Rectal smooth muscle tissue (tissue), 1 donor: ENCODE results near the gene CLDN22.

Experiments used
- H3K27ac ChIP-seq: one replicate; pipeline ENCODE4 v1.7.0; 2013; ENCODE audit warnings: low read depth, low read length, inconsistent platforms
- H3K27me3 ChIP-seq: one replicate; pipeline ENCODE4 v1.7.0; 2013; ENCODE audit warnings: low read length; ENCODE audit not compliant: control insufficient read depth, insufficient read depth
- H3K36me3 ChIP-seq: one replicate; pipeline ENCODE4 v1.7.0; 2013; ENCODE audit warnings: low read length; ENCODE audit not compliant: control insufficient read depth, insufficient read depth
- H3K4me1 ChIP-seq: one replicate; pipeline ENCODE4 v1.7.0; 2013; ENCODE audit warnings: low read length; ENCODE audit not compliant: control insufficient read depth, insufficient read depth
- H3K4me3 ChIP-seq: one replicate; pipeline ENCODE4 v1.7.0; 2013; ENCODE audit warnings: low read length
- H3K9ac ChIP-seq: one replicate; pipeline ENCODE4 v1.7.0; 2013; ENCODE audit warnings: low read length

Gene CLDN22

DNA sequence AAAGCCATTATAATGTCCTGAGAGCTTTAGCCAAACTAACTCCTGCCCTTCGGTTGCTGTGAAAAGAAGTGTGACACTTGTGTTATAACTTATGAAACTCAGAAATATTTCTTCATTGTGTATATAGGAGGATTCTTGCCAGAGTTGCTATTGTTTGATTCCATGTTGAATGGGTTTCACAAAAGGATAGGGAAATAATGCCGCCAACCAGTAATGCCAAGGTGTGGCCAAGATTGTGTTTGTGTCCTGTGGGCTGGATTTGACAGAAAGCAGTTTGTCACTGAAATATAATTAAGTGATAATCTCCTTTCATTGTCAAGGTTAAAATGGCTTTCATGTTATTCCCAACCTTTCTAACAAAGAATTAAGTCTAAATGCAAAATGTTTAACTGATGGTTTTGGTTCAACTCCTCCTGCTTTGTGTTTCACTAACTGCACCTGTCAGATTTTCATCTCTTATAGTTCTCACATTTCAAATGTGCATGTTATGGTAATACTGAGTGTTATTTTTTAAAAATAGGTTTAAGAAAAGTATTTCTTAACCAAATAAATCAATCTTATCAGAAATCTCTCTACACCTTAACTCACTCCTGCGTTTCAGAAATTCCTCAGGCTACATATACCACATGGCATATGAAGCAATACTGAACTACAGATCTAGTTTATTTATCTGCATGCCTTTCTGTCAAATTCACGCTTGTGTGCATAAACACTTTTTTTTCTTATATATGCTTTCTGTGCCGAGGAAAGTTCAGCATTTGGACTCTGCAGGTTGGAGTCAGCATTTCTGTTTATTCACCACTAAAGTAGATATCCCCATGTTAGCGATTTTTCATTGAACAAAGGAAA lies at the start of gene CLDN22:
TSS of gene CLDN22 (minus strand) at position 66 of the 849 bp plus-strand sequence. CDS start at position 8, 58 bp downstream.
- H3K27me3 ChIP-seq = no peaks in the 10 kb centered on the region
- peaks cover 3% of the 10 kb centered on the region for H3K36me3 ChIP-seq
- no peaks in the 10 kb centered on the region for H3K4me1 ChIP-seq
- no peak within 1 kb of the TSS for H3K4me3 ChIP-seq
- H3K27ac ChIP-seq = no peak within 1 kb of the TSS
- H3K9ac ChIP-seq = no peak within 1 kb of the TSS

DNA sequence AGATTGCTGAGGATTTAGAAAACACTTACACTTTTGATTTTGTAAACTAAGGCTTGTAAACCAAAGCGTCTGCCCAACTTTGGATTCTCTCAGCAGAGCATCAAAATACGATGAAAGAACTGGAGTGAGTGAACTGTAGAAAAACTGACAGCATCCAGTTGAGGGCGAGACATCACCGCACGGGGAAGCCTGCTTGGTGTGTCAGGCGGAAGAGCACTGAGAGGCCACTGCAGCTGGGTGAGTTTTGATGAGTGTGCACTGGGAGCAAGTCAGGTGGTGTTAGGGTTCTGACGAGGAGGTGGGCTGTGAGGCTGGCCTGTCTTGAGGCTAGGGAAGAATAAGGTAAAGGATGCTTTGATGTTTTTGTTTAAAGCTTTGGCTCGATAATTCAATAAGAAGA lies 49.0 kb upstream of the CLDN22 start:
- Histone ChIP-seq H3K4me3 (no peak overlapping the region), H3K36me3 (no peaks in the 10 kb centered on the region), H3K9ac (no peak overlapping the region), H3K27me3 (no peaks in the 10 kb centered on the region), H3K27ac (no peak overlapping the region), H3K4me1 (no peaks in the 10 kb centered on the region)

DNA sequence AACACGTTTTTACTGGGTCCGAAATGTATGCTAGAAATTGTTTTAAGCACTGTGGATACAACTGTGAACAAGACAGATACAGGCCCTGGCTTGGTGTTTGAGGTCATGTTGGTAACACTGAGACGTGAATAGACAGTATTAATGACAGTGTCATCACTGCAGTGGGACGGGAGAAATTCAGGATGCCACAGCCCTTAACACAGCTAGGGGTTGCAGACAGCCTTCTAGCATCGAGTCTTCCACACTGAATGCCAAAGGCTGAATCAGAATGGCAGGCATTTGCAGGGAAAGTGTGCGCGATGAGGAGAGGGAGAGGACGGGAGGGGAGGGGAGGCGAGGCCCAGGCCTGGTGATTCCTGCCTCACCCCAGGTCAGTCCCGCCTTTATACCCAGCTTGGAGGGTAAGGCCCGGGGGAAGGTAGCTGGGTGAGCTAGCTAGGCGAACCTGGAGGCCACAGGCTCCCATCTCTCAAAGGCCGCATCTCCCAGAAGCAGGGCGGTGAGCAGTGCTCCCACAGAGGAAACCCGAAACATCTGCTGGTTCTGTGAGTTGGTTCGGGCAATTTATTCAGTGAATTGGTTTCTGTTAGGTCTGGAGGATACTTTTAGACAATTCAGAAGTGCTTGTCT lies 46.2 kb upstream of the CLDN22 start:
- no peaks in the 10 kb centered on the region for H3K36me3 ChIP-seq
- H3K4me1 ChIP-seq = no peaks in the 10 kb centered on the region
- H3K4me3 ChIP-seq = no peak overlapping the region
- no peaks in the 10 kb centered on the region for H3K27me3 ChIP-seq
- no peak overlapping the region for H3K27ac ChIP-seq
- H3K9ac ChIP-seq = no peak overlapping the region

DNA sequence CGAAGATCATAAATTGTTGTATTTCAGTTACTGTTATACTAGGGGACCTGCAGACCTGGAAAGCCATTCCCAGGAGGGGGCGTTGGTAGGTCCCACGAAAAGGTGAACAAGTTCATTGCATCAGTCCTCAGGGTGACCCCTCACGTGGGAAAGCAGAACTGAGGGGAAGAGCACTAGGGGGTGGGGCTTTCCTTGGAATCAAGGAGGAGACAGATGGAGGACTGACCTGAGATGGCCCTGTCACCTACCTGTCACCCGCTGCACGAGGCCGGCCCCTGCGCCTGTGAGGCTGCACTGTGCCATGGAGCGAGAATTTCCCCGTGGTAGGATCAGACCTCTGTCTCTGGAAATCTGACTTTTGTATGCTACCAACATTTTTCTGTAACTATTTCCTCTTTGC lies 43.9 kb upstream of the CLDN22 start:
- Histone ChIP-seq H3K36me3 (no peaks in the 10 kb centered on the region), H3K4me3 (no peak overlapping the region), H3K27ac (no peak overlapping the region), H3K9ac (no peak overlapping the region), H3K4me1 (no peaks in the 10 kb centered on the region), H3K27me3 (no peaks in the 10 kb centered on the region)

DNA sequence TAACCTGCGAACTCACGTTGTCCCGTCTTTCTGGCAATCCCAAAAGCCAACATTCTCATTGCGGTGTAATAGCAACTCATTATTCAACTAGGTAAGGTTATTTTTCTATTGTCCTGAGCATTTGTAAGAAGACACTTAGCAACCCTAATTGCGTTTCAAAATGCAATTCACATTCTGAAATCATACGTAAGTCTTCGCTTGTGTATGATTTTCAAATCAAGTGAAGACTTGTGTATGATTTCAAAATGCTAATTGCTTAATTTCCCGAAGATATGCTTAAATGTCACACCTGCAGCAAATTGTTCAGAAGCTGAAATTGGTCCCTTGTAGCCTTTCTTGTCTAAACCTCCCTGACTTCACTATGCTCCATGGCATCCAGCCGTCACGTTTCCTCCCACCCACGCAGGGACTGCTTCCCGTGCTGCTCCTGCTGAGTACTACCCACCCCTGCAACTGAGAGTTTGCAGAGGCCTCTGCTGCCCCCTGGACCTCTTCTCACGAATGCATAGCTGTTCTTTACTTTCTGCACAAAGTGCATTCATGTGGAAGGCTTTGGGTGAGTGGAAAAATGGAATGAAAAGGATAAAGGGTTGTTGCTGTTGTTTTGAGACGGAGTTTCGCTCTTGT lies 43.0 kb upstream of the CLDN22 start:
- Histone ChIP-seq H3K27me3 (no peaks in the 10 kb centered on the region), H3K4me1 (no peaks in the 10 kb centered on the region), H3K9ac (no peak overlapping the region), H3K27ac (no peak overlapping the region), H3K36me3 (no peaks in the 10 kb centered on the region), H3K4me3 (no peak overlapping the region)

DNA sequence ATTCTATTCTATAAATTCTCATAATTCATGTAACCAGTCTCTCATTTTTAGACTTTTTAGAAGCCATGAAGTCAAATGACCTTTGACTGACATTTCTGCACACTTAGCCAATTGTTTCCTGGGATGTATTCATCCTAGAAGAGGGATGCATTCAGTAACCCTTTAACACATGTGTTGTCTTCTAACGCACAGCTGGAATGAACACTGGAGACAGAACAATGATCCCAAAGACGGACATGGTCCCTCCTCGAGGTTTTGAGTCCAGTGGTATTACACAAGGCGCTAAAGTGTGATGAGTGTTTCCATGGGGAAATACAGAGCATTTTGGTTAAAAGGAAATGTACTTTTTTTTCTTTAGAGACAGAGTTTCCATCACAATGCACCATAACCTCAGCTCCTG lies 42.0 kb upstream of the CLDN22 start:
- Histone ChIP-seq H3K27ac (no peak overlapping the region), H3K27me3 (no peaks in the 10 kb centered on the region), H3K4me3 (no peak overlapping the region), H3K36me3 (no peaks in the 10 kb centered on the region), H3K9ac (no peak overlapping the region), H3K4me1 (no peaks in the 10 kb centered on the region)

DNA sequence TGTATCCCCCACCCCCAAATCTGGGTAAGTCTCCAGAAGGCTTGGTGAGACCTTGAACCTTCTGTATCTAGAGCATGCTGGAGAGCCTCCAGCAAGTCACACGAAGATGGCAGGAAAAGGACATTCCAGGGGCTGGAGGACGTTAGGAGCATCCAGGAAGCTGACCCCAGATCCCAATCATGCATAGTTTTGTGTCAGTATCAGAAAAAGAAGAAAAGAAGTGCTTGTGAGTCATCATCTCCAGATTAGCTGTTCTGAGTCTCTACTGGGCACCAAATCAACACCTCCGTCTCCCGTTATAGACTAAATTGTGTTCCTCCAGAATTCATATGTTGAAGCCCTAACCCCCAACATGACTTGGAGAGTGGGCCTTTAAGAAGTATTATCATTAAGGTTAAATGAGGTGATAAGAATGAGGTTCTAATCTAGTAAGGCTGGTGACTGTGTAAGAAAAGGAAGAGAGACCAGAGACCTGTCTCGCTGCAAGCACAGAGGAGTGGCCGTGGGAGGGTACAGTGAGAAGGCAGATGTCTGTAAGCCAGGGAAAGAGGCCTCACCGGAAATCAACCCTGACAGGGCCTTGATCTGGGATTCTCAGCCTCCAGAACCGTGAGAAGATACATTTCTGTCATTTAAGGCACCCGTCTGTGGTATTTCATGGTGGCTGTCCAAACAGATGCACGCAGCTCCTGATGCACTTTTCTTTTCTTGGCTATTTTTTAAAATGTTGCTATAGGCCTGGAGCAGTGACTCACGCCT lies 40.3 kb upstream of the CLDN22 start:
- no peak overlapping the region for H3K4me3 ChIP-seq
- no peaks in the 10 kb centered on the region for H3K4me1 ChIP-seq
- H3K9ac ChIP-seq = no peak overlapping the region
- no peak overlapping the region for H3K27ac ChIP-seq
- H3K27me3 ChIP-seq = no peaks in the 10 kb centered on the region
- no peaks in the 10 kb centered on the region for H3K36me3 ChIP-seq

DNA sequence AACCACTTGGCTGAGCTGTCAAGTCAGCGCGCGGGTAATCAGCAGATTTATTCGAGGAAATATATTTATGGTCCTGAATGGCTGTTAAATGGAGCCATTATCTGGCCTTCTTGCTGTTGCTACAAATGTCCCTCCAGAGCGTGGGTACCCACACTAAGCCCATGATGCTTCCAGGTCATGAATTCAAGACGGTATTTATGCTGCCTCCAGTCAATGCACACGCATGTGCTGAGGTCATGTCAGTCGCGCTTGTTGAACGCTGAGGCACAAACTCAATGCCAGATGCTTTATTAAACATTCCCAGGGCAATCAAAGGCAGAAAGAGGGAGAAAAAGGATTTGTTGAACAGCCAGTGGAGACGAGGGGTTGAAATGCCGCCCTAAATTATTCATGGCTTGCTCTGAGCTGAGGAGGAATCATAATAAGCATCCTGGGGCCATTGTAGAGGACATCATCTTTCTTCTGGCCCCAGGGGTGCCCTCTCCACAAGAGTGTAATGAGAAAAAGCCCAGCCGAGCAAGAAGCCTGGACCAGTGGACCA lies 38.2 kb upstream of the CLDN22 start:
- Histone ChIP-seq H3K27me3 (no peaks in the 10 kb centered on the region), H3K36me3 (no peaks in the 10 kb centered on the region), H3K4me3 (no peak overlapping the region), H3K9ac (no peak overlapping the region), H3K4me1 (no peaks in the 10 kb centered on the region), H3K27ac (no peak overlapping the region)

DNA sequence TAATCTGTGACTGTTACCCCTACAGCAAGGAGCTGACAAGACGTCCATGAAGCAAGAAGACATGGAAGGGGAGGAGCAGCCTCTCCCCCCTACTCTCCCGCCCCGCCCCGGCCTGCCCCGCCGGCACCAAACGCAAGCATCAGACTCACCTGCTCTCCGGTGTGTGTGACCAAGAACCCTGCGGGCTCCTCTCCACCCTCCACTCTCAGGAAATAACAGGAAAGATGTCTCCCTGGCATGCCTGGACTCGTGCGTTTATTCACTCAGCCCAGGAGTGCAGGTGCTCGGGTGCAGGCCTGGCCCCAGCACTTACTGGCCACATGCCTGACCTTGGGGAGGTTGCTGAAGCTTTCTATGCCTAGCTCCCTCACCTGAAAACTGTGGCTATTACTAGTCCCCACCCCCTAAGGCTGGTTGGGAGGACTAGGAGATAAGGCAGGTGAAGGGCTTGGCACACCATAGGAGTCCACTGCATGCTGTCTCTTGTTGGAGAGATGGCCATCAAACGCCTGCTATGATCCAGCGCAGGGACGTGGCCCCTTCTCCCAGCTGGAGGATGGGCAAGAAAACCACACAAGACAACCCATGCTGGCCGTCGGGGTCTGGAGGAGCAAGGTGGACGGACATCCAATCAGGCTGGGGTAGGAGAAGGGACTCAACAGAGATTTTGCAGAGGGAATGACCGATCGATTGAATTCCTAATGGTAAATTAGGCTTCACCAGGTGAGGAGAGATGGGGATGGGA lies 37.0 kb upstream of the CLDN22 start:
- no peak overlapping the region for H3K4me3 ChIP-seq
- no peak overlapping the region for H3K9ac ChIP-seq
- H3K4me1 ChIP-seq = no peaks in the 10 kb centered on the region
- H3K27ac ChIP-seq = no peak overlapping the region
- H3K36me3 ChIP-seq = no peaks in the 10 kb centered on the region
- H3K27me3 ChIP-seq = no peaks in the 10 kb centered on the region

DNA sequence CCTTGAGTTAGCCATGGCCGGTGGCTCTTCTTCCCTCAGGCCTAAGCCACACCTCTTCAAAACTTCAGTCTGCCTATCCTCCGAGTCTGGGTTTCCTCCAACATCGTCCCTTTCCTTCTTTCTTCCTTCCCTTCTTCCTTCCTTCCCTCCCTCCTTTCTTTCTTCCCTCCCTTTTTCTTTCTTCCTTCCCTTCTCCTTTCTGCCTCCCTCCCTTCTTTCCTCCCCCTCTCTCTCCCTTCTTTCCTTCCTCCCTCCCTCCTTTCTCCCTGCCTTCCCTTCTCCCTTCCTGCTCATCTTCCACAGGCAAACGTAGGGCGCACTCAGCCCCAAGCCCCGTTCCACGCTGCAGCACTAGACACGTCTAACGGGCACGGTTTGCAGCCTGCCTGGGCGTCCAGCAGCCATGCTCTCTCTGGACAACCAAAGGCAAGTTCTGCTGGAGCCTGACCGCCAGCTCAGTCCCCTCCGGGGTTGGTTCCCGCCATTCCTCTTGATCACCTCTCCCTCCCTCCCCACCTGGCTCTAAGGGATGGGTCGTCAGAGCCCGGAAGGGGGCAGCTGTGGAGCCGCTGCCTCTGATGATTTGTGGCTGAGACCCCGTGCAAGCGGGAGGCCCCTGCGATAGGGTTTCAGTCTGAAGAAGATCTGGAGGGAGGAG lies 36.2 kb upstream of the CLDN22 start:
- Histone ChIP-seq H3K36me3 (no peaks in the 10 kb centered on the region), H3K27ac (no peak overlapping the region), H3K27me3 (no peaks in the 10 kb centered on the region), H3K9ac (no peak overlapping the region), H3K4me3 (no peak overlapping the region), H3K4me1 (no peaks in the 10 kb centered on the region)

DNA sequence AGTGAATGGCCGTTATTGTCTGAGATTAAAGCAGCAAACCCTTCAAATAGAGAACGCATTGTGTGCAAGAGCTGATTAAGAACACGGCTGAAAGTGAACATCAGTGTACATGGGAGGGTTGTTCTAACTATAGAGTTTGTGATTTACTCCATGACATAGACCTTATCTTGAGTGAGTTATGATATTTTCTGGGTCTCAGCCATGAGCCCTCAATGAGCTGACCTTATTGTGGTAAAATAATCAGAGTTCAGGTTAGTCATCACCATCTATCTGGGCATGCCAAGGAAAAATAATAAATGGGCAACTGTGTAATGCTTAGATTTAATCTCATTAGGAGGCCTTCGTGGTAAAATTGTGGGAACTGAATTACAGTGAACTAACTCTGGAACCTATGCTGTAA lies 35.3 kb upstream of the CLDN22 start:
- Histone ChIP-seq H3K27ac (no peak overlapping the region), H3K27me3 (no peaks in the 10 kb centered on the region), H3K9ac (no peak overlapping the region), H3K4me1 (no peaks in the 10 kb centered on the region), H3K36me3 (no peaks in the 10 kb centered on the region), H3K4me3 (no peak overlapping the region)
